Stimulated activated CD4-positive, alpha-beta T cell treated with anti-CD3 and anti-CD28 coated beads, TNF-alpha, amount 100 ng/mL, for 48 hours (primary cell): ENCODE results near the gene RGMA.
"Not testable (repeated sequence)": the region's sequence is repeated elsewhere in the genome, so short reads cannot be mapped to it uniquely, and the experiment has no call there.

Source experiments
- DNase-seq, 3 donors: peaks; one replicate each; pipeline ENCODE4 v3.0.0-alpha.2; 2020; ENCODE audit warnings: low read depth in 3 of 3

Gene RGMA

GRCh38 chr15:93034512-93034911 is 54.5 kb downstream of the RGMA start:
- no peak for DNase-seq

- DNase-seq: no peak
These were observed 55.5 kb downstream of the RGMA start for GRCh38 chr15:93033434-93034045.

GRCh38 chr15:93032515-93033206 is 56.4 kb downstream of the RGMA start:
- DNase-seq: not testable (repeated sequence)

- not testable (repeated sequence) for DNase-seq
These were observed 57.2 kb downstream of the RGMA start for GRCh38 chr15:93031557-93032384.

- no peak for DNase-seq
These were observed 57.9 kb downstream of the RGMA start for GRCh38 chr15:93031103-93031464.

- DNase-seq: peak; percentile 29 to 56 (median 55)
These were observed 58.4 kb downstream of the RGMA start for GRCh38 chr15:93030430-93031102.

GRCh38 chr15:93029836-93030429 is 59.1 kb downstream of the RGMA start:
- no peak for DNase-seq

GRCh38 chr15:93029214-93029835 is 59.7 kb downstream of the RGMA start:
- no peak for DNase-seq

GRCh38 chr15:93028632-93029213 is 60.3 kb downstream of the RGMA start:
- DNase-seq: peak in 1 of 3 donors; percentile 22

GRCh38 chr15:93028111-93028631 is 60.8 kb downstream of the RGMA start:
- DNase-seq: no peak

GRCh38 chr15:93027413-93027812 is 61.6 kb downstream of the RGMA start:
- DNase-seq: no peak

- no peak for DNase-seq
These were observed 62.6 kb downstream of the RGMA start for GRCh38 chr15:93026380-93026817.

- DNase-seq: no peak
These were observed 63.4 kb downstream of the RGMA start for GRCh38 chr15:93025625-93025982.

GRCh38 chr15:93024716-93025624 is 64.0 kb downstream of the RGMA start:
- no peak for DNase-seq

- DNase-seq: no peak
These were observed 64.7 kb downstream of the RGMA start for GRCh38 chr15:93024293-93024692.

GRCh38 chr15:93020976-93021772 is 67.8 kb downstream of the RGMA start:
- no peak for DNase-seq

- no peak for DNase-seq
These were observed 69.0 kb downstream of the RGMA start for GRCh38 chr15:93019971-93020370.

- no peak for DNase-seq
These were observed 69.9 kb downstream of the RGMA start for GRCh38 chr15:93019090-93019489.

- DNase-seq: no peak
These were observed 70.4 kb downstream of the RGMA start for GRCh38 chr15:93018574-93018973.
